Left ventricle myocardium inferior (tissue), 1 donor: ENCODE results near the gene RAD51B. TPM values are rescaled to one million over a fixed set of nuclear protein-coding genes. Genes with fewer than 3 reads are reported as not detected.

ENCODE experiments used
- DNase-seq: peaks from one replicate; pipeline ENCODE4 v3.0.0-alpha.2; 2020
- H3K27ac ChIP-seq: fragments of 200-600 bp; replicated peaks from 2 replicates; pipeline ENCODE4 v1.8.0; 2021
- H3K27me3 ChIP-seq: fragments of 200-600 bp; 2 replicates; pipeline ENCODE4 v1.8.0; 2021; ENCODE audit warnings: low read depth
- H3K36me3 ChIP-seq: fragments of 200-600 bp; 2 replicates; pipeline ENCODE4 v1.8.0; 2021
- H3K4me1 ChIP-seq: fragments of 200-600 bp; 2 replicates; pipeline ENCODE4 v1.8.0; 2021
- H3K4me3 ChIP-seq: fragments of 200-600 bp; 2 replicates; pipeline ENCODE4 v1.8.0; 2021; ENCODE audit warnings: mild to moderate bottlenecking, moderate library complexity
- H3K9me3 ChIP-seq: fragments of 200-600 bp; replicated peaks from 2 replicates; pipeline ENCODE4 v1.8.0; 2021
- CTCF ChIP-seq: fragments of 200-600 bp; IDR thresholded peaks from 2 replicates; pipeline ENCODE4 v1.8.0; 2021; ENCODE audit warnings: antibody characterized with exemption, mild to moderate bottlenecking, borderline replicate concordance
- intact Hi-C: fragments of 100-400 bp; cut with micrococcal nuclease; formaldehyde crosslinking; loops from one replicate; pipeline ENCODE4 v1.11.0; 2022
- total RNA-seq: library from RNA; stranded (reverse); fragmentation: NEBNext Ultra II Directional; extraction: Animal tissue kit (Norgen Biotek cat#: 25700); gene quantifications from one replicate; pipeline ENCODE4 v1.2.1, GENCODE V29; 2021
- donor health status: DM: no; HTN: yes; CAD: no; lungs with severe emphysema.

The RAD51B gene
- total RNA-seq, 1 donor from 2014 or later = 2.4 TPM

GRCh38 chr14:68738559-68738958, 919.0 kb downstream of the RAD51B start:
- H3K4me1 ChIP-seq = peaks cover 33% of the 10 kb centered on the region
- no peaks in the 10 kb centered on the region for H3K36me3 ChIP-seq
- H3K4me3 ChIP-seq = no peak overlapping the region
- DNase-seq = no peak
- H3K27ac ChIP-seq = no peak overlapping the region
- intact Hi-C loops = no loop called here
- H3K27me3 ChIP-seq = no peaks in the 10 kb centered on the region
- no peak for TF ChIP-seq CTCF
- H3K9me3 ChIP-seq = peaks cover 5% of the 10 kb centered on the region

GRCh38 chr14:68739701-68740100, 920.1 kb downstream of the RAD51B start:
- H3K9me3 ChIP-seq = peaks cover 5% of the 10 kb centered on the region
- H3K27ac ChIP-seq = no peak overlapping the region
- no peaks in the 10 kb centered on the region for H3K27me3 ChIP-seq
- intact Hi-C loops = no loop called here
- no peak overlapping the region for H3K4me3 ChIP-seq
- no peak for DNase-seq
- H3K36me3 ChIP-seq = no peaks in the 10 kb centered on the region
- H3K4me1 ChIP-seq = peaks cover 23% of the 10 kb centered on the region
- TF ChIP-seq CTCF = no peak

GRCh38 chr14:68740788-68741476, 921.4 kb downstream of the RAD51B start:
- peaks cover 5% of the 10 kb centered on the region for H3K9me3 ChIP-seq
- DNase-seq = no peak
- H3K27me3 ChIP-seq = no peaks in the 10 kb centered on the region
- H3K4me3 ChIP-seq = no peak overlapping the region
- H3K4me1 ChIP-seq = peaks cover 12% of the 10 kb centered on the region
- H3K27ac ChIP-seq = no peak overlapping the region
- TF ChIP-seq CTCF = no peak
- intact Hi-C loops = no loop called here
- no peaks in the 10 kb centered on the region for H3K36me3 ChIP-seq

- no peak for TF ChIP-seq CTCF
- intact Hi-C loops = no loop called here
- Histone ChIP-seq H3K27me3 (no peaks in the 10 kb centered on the region), H3K4me3 (no peak overlapping the region), H3K4me1 (peaks cover 7% of the 10 kb centered on the region), H3K9me3 (peaks cover 5% of the 10 kb centered on the region), H3K27ac (no peak overlapping the region), H3K36me3 (no peaks in the 10 kb centered on the region)
- no peak for DNase-seq
These were observed 921.9 kb downstream of the RAD51B start for GRCh38 chr14:68741477-68741791.

GRCh38 chr14:68741839-68742470, 922.4 kb downstream of the RAD51B start:
- no peak for DNase-seq
- H3K27ac ChIP-seq = no peak overlapping the region
- peaks cover 5% of the 10 kb centered on the region for H3K9me3 ChIP-seq
- no peak overlapping the region for H3K4me3 ChIP-seq
- H3K36me3 ChIP-seq = no peaks in the 10 kb centered on the region
- H3K27me3 ChIP-seq = no peaks in the 10 kb centered on the region
- intact Hi-C loops = no loop called here
- no peak for TF ChIP-seq CTCF
- H3K4me1 ChIP-seq = peaks cover 1% of the 10 kb centered on the region
